HG02885 (cell line): ENCODE results near the gene MIA2.
A peak's percentile ranks its signal among the peaks of the same experiment; 100 is the strongest.

ENCODE experiments used
- ATAC-seq: cut with Tn5 transposase; IDR thresholded peaks from one replicate; pipeline ENCODE4 v1.9.1; 2021; ENCODE audit warnings: mild to moderate bottlenecking; ENCODE audit not compliant: unreplicated experiment, poor library complexity

Gene MIA2

DNA sequence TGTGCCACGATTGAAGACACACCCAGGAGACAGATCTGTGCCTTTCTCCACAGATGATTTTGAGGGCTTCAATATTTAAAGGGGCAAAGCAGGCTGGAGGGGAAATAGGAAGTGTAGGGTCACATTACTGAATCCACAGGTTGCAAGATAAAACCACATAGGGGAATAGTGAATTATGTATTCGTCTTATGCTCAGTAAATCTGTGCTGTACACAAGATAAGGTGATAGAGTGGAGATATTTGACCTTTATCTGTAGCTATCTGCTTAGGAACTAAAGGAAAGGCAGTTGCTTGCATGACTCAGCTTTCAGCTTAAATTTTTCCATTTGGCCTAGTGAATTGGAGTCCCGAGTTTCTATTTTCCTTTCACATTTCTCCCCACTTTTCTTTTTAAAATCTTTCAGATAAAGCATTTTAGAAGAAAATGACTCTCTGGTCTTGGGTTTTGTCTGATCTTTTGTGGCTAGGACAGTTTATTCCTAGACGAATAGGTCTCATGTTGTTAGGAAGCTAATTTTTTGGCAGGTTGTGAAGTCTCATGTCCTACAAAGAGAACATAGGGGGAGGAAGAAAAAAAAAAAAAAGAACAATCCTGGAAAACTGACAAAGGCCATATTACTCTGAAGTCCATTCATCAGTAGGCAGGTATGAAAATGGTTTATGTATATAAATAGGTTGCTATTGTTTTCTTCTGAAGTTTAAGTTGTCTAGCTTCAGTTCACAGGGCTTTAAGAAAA is 143.1 kb downstream of the MIA2 start:
- no peak for ATAC-seq

DNA sequence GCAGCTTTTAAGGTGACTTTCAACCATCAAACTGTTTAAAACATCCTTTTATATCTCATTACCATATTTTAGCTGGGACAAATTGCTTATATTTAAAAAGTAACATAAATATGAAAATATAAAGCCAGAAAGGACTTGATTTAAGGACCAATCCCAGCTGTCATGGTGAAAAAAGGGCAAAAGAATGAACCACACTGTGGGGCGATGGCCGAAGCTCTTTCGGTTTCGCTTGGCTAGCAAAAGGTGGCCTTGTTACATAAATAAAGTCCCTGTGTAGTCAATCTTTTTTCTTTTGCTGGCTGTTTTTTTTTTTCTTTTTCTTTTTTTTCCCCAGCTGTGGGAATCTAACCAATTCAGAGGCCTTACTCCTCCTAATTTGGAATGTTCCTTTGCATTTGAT is 147.7 kb downstream of the MIA2 start:
- ATAC-seq: no peak

DNA sequence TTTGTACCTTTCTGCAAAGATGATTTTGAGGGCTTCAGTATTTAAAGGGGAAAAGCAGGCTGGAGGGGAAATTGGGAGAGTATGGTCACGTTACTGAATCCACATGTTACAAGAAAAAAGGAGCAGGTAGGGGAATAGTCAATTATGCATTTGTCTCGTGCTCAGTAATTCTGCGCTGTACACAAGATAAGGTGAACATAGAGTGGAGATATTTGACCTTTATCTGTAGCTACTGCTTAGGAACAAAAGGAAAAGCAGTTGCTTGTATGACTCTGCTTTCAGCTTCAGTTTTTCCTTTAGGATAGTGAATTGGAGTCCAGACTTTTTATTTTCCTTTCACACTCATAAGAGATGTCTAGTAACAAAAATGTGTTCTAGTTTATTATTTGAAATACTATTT is 148.7 kb downstream of the MIA2 start:
- no peak for ATAC-seq

- ATAC-seq: peak; percentile 64
Observed at GRCh38 chr14:39383026-39383660, 149.4 kb downstream of the MIA2 start.

DNA sequence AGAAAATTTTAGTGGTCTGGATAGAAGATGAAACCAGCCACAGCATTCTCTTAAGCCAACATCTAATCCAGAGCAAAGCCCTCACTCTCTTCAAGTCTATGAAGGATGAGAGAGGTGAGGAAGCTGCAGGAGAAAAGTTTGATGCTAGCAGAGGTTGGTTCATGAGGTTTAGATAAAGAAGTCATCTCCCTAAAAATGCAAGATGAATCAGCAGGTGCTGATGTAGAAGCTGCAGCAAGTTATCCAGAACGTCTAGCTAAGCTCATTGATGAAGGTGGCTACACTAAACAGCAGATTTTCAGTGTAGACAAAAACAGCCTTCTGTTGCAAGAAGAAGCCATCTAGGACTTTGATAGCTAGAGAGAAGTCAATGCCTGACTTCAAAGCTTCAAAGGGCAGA is 150.0 kb downstream of the MIA2 start:
- ATAC-seq: no peak

- no peak for ATAC-seq
Observed at GRCh38 chr14:39384177-39384576, 150.5 kb downstream of the MIA2 start.

GRCh38 chr14:39393289-39393688 is 159.6 kb downstream of the MIA2 start:
- no peak for ATAC-seq

GRCh38 chr14:39395555-39396254 is 162.0 kb downstream of the MIA2 start:
- ATAC-seq: no peak

GRCh38 chr14:39396448-39396847 is 162.7 kb downstream of the MIA2 start:
- no peak for ATAC-seq

GRCh38 chr14:39398382-39398781 is 164.7 kb downstream of the MIA2 start:
- no peak for ATAC-seq

- no peak for ATAC-seq
Observed at GRCh38 chr14:39406560-39406959, 172.8 kb downstream of the MIA2 start.

- ATAC-seq: no peak
Observed at GRCh38 chr14:39416072-39416471, 182.4 kb downstream of the MIA2 start.

DNA sequence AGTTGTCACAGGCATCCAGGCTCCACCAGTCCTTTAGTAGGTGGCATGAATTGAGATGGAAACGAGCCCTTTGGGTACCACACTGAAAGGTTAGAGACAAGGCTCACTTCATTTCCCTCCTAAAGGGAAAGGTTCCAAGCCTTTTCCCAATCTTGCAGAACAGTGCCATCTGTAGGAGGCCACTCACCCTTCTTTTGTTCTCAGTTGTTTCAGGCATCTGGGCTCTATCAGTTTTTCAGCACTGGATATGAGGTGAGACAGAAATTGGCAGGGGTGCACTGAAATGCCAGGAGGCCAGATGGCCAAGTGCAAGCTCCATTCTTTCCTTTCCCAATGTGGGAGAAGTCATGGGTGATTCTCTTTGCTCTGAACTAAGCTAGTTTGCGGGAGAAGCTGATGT is 183.3 kb downstream of the MIA2 start:
- ATAC-seq: no peak

- ATAC-seq: no peak
Observed at GRCh38 chr14:39419272-39419671, 185.6 kb downstream of the MIA2 start.

DNA sequence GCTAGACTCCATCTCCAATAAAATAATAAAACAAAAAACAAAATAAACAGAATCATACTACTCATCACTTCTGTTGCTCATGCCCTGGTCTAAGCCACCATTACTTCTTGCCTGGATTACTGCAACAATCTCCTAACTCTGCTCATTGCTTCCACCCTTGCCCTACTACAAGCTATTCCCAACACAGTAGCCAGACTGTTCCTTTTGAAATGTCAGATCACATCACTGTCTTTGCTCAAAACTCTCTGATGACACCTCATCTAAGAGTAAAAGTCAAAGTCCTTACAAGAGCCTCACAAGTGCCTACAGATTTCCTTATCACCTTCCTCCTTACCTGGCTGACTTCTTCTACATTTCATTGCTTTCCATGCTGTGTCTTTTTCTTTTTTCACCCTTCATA is 188.5 kb downstream of the MIA2 start:
- no peak for ATAC-seq

DNA sequence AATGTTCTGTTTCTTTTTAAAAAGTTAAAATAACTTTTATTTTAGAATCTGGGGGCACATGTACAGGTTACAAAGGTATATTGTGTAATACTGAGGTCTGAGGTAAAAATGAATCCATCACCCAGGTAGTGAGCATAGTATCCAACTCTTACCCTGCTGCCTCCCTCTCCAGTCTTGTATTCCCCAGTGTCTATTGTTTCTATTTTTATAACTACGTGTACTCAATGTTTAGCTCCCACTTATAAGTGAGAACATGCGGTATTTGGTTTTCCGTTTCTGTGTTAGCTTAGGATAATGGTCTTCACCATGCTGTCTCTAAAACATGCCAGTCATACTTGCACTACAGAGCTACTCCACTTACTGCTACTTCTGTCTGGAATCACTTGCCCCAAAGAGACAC is 190.1 kb downstream of the MIA2 start:
- ATAC-seq: no peak

GRCh38 chr14:39425947-39426346 is 192.2 kb downstream of the MIA2 start:
- ATAC-seq: no peak

DNA sequence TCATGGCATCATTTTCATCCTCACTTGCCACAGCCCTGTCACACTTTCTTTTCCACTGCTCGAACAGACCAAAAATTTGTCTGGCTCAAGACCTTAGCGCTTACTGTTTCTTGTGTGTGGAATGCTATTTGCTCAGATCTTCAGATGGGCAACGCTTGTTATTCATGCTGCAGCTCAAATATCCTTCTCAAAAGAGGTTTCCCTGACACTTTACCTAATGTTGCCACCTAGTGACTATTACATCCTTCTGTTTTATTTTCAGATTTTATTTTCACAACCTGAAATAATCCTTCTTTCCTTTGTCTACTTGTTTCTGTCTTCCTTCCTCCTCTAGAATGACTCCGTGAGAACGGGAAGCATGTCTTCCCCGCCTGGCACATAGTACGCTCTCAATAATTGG is 192.9 kb downstream of the MIA2 start:
- ATAC-seq: no peak

GRCh38 chr14:39428118-39428517 is 194.4 kb downstream of the MIA2 start:
- no peak for ATAC-seq

GRCh38 chr14:39430762-39431415 is 197.2 kb downstream of the MIA2 start:
- no peak for ATAC-seq
